Natural killer cell treated with Interleukin-12 subunit alpha and Interleukin-12 subunit beta and Interleukin-15 and Interleukin-18, amount 100 ng/mL, for 72 hours (primary cell): Measurements from ENCODE around the gene ATRNL1. TPM values are rescaled to one million over a fixed set of nuclear protein-coding genes. Genes with fewer than 3 reads are reported as not detected.

ENCODE experiments used
- ATAC-seq, 2 donors: fragments of 150-1000 bp; cut with Tn5 transposase in 1 of 2; sonication (Bioruptor Pico), chemical (Tn5 transposase) in 1 of 2; 2 replicates each; pipeline ENCODE4 v1.10.0; 2021
- DNase-seq: peaks from one replicate; pipeline ENCODE4 v3.0.0; 2022; ENCODE audit warnings: low spot score
- H3K27ac Mint-ChIP-seq, 2 donors: 1 replicate in 1 of 2; 2 replicates in 1 of 2; pipeline ENCODE4 v1.8.0; 2022; ENCODE audit warnings: mixed read lengths in 2 of 2, mild to moderate bottlenecking in 1 of 2, moderate library complexity in 1 of 2
- H3K27me3 Mint-ChIP-seq, 2 donors: 1 replicate in 1 of 2; 2 replicates in 1 of 2; pipeline ENCODE4 v1.8.0; 2022; ENCODE audit warnings: mixed read lengths in 2 of 2
- H3K36me3 Mint-ChIP-seq: one replicate; pipeline ENCODE4 v1.8.0; 2022; ENCODE audit warnings: mixed read lengths
- H3K4me1 Mint-ChIP-seq, 2 donors: 1 replicate in 1 of 2; 2 replicates in 1 of 2; pipeline ENCODE4 v1.8.0; 2022; ENCODE audit warnings: low read depth in 2 of 2, mixed read lengths in 2 of 2, mild to moderate bottlenecking in 1 of 2
- H3K4me3 Mint-ChIP-seq: one replicate; pipeline ENCODE4 v1.8.0; 2022; ENCODE audit warnings: mixed read lengths
- H3K9me3 Mint-ChIP-seq: 2 replicates; pipeline ENCODE4 v1.8.0; 2022; ENCODE audit warnings: mixed read lengths
- total RNA-seq, 2 donors: library from RNA; stranded (reverse); gene quantifications; one replicate each; pipeline ENCODE4 v1.2.3, GENCODE V29; 2022

Gene ATRNL1
- total RNA-seq = not detected

- Mint-ChIP-seq H3K4me1 (peaks cover 6 to 7% of the 10 kb centered on the region in 2 donors), H3K36me3 (peaks cover 12% of the 10 kb centered on the region), H3K27me3 (peaks cover 36 to 60% of the 10 kb centered on the region in 2 donors), H3K4me3 (peak within 1 kb of the TSS; percentile 79), H3K27ac (no peak within 1 kb of the TSS), H3K9me3 (no peaks in the 10 kb centered on the region)
- DNase-seq (no peak), ATAC-seq (peak in 1 of 2 donors; percentile 48)
Observed at GRCh38 chr10:115093286-115093775, at the start of gene ATRNL1. Gene ATRNL1 (plus strand): TSS chr10:115093365. CDS start chr10:115093751, 386 bp downstream.

GRCh38 chr10:115043719-115044118 is 49.4 kb upstream of the ATRNL1 start:
- Mint-ChIP-seq H3K4me1 (no peaks in the 10 kb centered on the region), H3K27ac (no peak overlapping the region), H3K27me3 (peaks cover 8% of the 10 kb centered on the region in 2 donors), H3K4me3 (no peak overlapping the region), H3K36me3 (no peaks in the 10 kb centered on the region), H3K9me3 (no peaks in the 10 kb centered on the region)
- DNase-seq (no peak), ATAC-seq (no peak)

- ATAC-seq = no peak
- Mint-ChIP-seq H3K27me3 (peaks cover 8% of the 10 kb centered on the region in 2 donors), H3K4me1 (no peaks in the 10 kb centered on the region)
Observed at GRCh38 chr10:115044891-115045290, 48.3 kb upstream of the ATRNL1 start.

GRCh38 chr10:115045499-115045898 is 47.7 kb upstream of the ATRNL1 start:
- H3K4me1 Mint-ChIP-seq = no peaks in the 10 kb centered on the region
- no peaks in the 10 kb centered on the region for H3K9me3 Mint-ChIP-seq
- ATAC-seq (no peak), DNase-seq (no peak)
- no peak overlapping the region for H3K27ac Mint-ChIP-seq
- no peak overlapping the region for H3K4me3 Mint-ChIP-seq
- H3K36me3 Mint-ChIP-seq = no peaks in the 10 kb centered on the region
- peaks cover 8% of the 10 kb centered on the region in 2 donors for H3K27me3 Mint-ChIP-seq

More at GRCh38 chr10:115044891-115045290, 48.3 kb upstream of the ATRNL1 start:
- no peak overlapping the region for H3K27ac Mint-ChIP-seq
- no peaks in the 10 kb centered on the region for H3K9me3 Mint-ChIP-seq
- no peaks in the 10 kb centered on the region for H3K36me3 Mint-ChIP-seq
- no peak overlapping the region for H3K4me3 Mint-ChIP-seq
- DNase-seq = no peak

- Mint-ChIP-seq H3K27me3 (peaks cover 8% of the 10 kb centered on the region in 2 donors), H3K9me3 (no peaks in the 10 kb centered on the region), H3K36me3 (no peaks in the 10 kb centered on the region), H3K4me3 (no peak overlapping the region), H3K4me1 (no peaks in the 10 kb centered on the region), H3K27ac (no peak overlapping the region)
- no peak for DNase-seq
- no peak for ATAC-seq
Observed at GRCh38 chr10:115046686-115047236, 46.4 kb upstream of the ATRNL1 start.

GRCh38 chr10:115047705-115048104 is 45.5 kb upstream of the ATRNL1 start:
- H3K36me3 Mint-ChIP-seq = no peaks in the 10 kb centered on the region
- ATAC-seq (peak in 1 of 2 donors; percentile 15), DNase-seq (no peak)
- no peak overlapping the region for H3K4me3 Mint-ChIP-seq
- no peaks in the 10 kb centered on the region for H3K4me1 Mint-ChIP-seq
- H3K27me3 Mint-ChIP-seq = peaks cover 8% of the 10 kb centered on the region in 2 donors
- H3K27ac Mint-ChIP-seq = no peak overlapping the region
- H3K9me3 Mint-ChIP-seq = no peaks in the 10 kb centered on the region

GRCh38 chr10:115049318-115049717 is 43.8 kb upstream of the ATRNL1 start:
- H3K9me3 Mint-ChIP-seq = no peaks in the 10 kb centered on the region
- H3K27ac Mint-ChIP-seq = no peak overlapping the region
- no peaks in the 10 kb centered on the region for H3K4me1 Mint-ChIP-seq
- ATAC-seq (no peak), DNase-seq (no peak)
- H3K4me3 Mint-ChIP-seq = no peak overlapping the region
- H3K27me3 Mint-ChIP-seq = peaks cover 0 to 1% of the 10 kb centered on the region in 2 donors
- H3K36me3 Mint-ChIP-seq = no peaks in the 10 kb centered on the region

- no peak for ATAC-seq
- Mint-ChIP-seq H3K36me3 (no peaks in the 10 kb centered on the region), H3K27me3 (no peaks in the 10 kb centered on the region), H3K9me3 (no peaks in the 10 kb centered on the region), H3K4me1 (no peaks in the 10 kb centered on the region), H3K27ac (no peak overlapping the region), H3K4me3 (no peak overlapping the region)
- DNase-seq = no peak
Observed at GRCh38 chr10:115049960-115050359, 43.2 kb upstream of the ATRNL1 start.

- no peak for DNase-seq
- Mint-ChIP-seq H3K4me3 (no peak overlapping the region), H3K4me1 (no peaks in the 10 kb centered on the region)
Observed at GRCh38 chr10:115050375-115051010, 42.7 kb upstream of the ATRNL1 start.

GRCh38 chr10:115051216-115051615 is 41.9 kb upstream of the ATRNL1 start:
- ATAC-seq = no peak
- no peak for DNase-seq
- Mint-ChIP-seq H3K4me3 (no peak overlapping the region), H3K9me3 (no peaks in the 10 kb centered on the region), H3K27ac (no peak overlapping the region), H3K27me3 (no peaks in the 10 kb centered on the region), H3K4me1 (no peaks in the 10 kb centered on the region), H3K36me3 (no peaks in the 10 kb centered on the region)

More at GRCh38 chr10:115050375-115051010, 42.7 kb upstream of the ATRNL1 start:
- no peak overlapping the region for H3K27ac Mint-ChIP-seq
- H3K9me3 Mint-ChIP-seq = no peaks in the 10 kb centered on the region
- no peak for ATAC-seq
- H3K36me3 Mint-ChIP-seq = no peaks in the 10 kb centered on the region
- H3K27me3 Mint-ChIP-seq = no peaks in the 10 kb centered on the region

GRCh38 chr10:115052226-115052625 is 40.9 kb upstream of the ATRNL1 start:
- ATAC-seq = no peak
- H3K9me3 Mint-ChIP-seq = no peaks in the 10 kb centered on the region
- no peak overlapping the region for H3K4me3 Mint-ChIP-seq
- H3K4me1 Mint-ChIP-seq = no peaks in the 10 kb centered on the region
- H3K36me3 Mint-ChIP-seq = no peaks in the 10 kb centered on the region
- no peak for DNase-seq
- no peak overlapping the region for H3K27ac Mint-ChIP-seq
- H3K27me3 Mint-ChIP-seq = peaks cover 0 to under 1% of the 10 kb centered on the region in 2 donors

- H3K36me3 Mint-ChIP-seq = no peaks in the 10 kb centered on the region
- H3K4me3 Mint-ChIP-seq = no peak overlapping the region
- DNase-seq = no peak
- no peak overlapping the region for H3K27ac Mint-ChIP-seq
- ATAC-seq = no peak
- H3K27me3 Mint-ChIP-seq = peaks cover 0 to 4% of the 10 kb centered on the region in 2 donors
- no peaks in the 10 kb centered on the region for H3K9me3 Mint-ChIP-seq
- no peaks in the 10 kb centered on the region for H3K4me1 Mint-ChIP-seq
Observed at GRCh38 chr10:115052728-115053127, 40.4 kb upstream of the ATRNL1 start.

- Mint-ChIP-seq H3K9me3 (no peaks in the 10 kb centered on the region), H3K36me3 (no peaks in the 10 kb centered on the region), H3K4me3 (no peak overlapping the region), H3K27me3 (peaks cover 5 to 9% of the 10 kb centered on the region in 2 donors), H3K27ac (no peak overlapping the region), H3K4me1 (no peaks in the 10 kb centered on the region)
- ATAC-seq (no peak), DNase-seq (no peak)
Observed at GRCh38 chr10:115056186-115056585, 37.0 kb upstream of the ATRNL1 start.

- no peak for ATAC-seq
- peaks cover 11 to 17% of the 10 kb centered on the region in 2 donors for H3K27me3 Mint-ChIP-seq
- H3K4me3 Mint-ChIP-seq = no peak overlapping the region
- H3K27ac Mint-ChIP-seq = no peak overlapping the region
- no peaks in the 10 kb centered on the region for H3K9me3 Mint-ChIP-seq
- H3K4me1 Mint-ChIP-seq = no peaks in the 10 kb centered on the region
- no peaks in the 10 kb centered on the region for H3K36me3 Mint-ChIP-seq
- no peak for DNase-seq
Observed at GRCh38 chr10:115059301-115059898, 33.8 kb upstream of the ATRNL1 start.
